GM12891 (cell line): ENCODE results near the gene TNRC6C.
"Not testable (repeated sequence)": the region's sequence is repeated elsewhere in the genome, so short reads cannot be mapped to it uniquely, and the experiment has no call there.

Source experiments
- DNase-seq: peaks from one replicate; pipeline ENCODE4 v3.0.0; 2011; ENCODE audit warnings: low spot score; ENCODE audit not compliant: insufficient read length
- FAIRE-seq: peaks from 2 replicates; lab custom pipeline; 2011; peaks lifted over from hg19 to GRCh38; lab: Jason Lieb, UNC
- PAX5 ChIP-seq: IDR thresholded peaks from 2 replicates; pipeline ENCODE4 v1.6.1; 2011; ENCODE audit warnings: low read length, moderate library complexity, mild to moderate bottlenecking; ENCODE audit not compliant: insufficient read depth, severe bottlenecking
- POLR2A ChIP-seq: IDR thresholded peaks from 2 replicates; pipeline ENCODE4 v1.6.1; 2011; ENCODE audit warnings: low read depth, low read length, control low read depth
- POLR2AphosphoS5 ChIP-seq: IDR thresholded peaks from 2 replicates; pipeline ENCODE4 v1.6.1; 2011; ENCODE audit warnings: low read depth, low read length, control low read depth
- POU2F2 ChIP-seq: IDR thresholded peaks from 2 replicates; pipeline ENCODE4 v1.6.1; 2011; ENCODE audit warnings: low read depth, mild to moderate bottlenecking, control low read depth, low read length, moderate library complexity
- SPI1 ChIP-seq: IDR thresholded peaks from 2 replicates; pipeline ENCODE4 v1.6.1; 2011; ENCODE audit warnings: low read depth, low read length, control low read depth
- TAF1 ChIP-seq: IDR thresholded peaks from 2 replicates; pipeline ENCODE4 v1.6.1; 2011; ENCODE audit warnings: low read depth, low read length, control low read depth

TNRC6C gene

GRCh38 chr17:77961741-77962140 lies 3.2 kb downstream of the TNRC6C start:
- TF ChIP-seq POLR2AphosphoS5 (no peak), POLR2A (no peak), PAX5 (no peak), TAF1 (no peak), SPI1 (no peak)
- no peak for DNase-seq
- FAIRE-seq: no peak

GRCh38 chr17:77962348-77962747 lies 3.8 kb downstream of the TNRC6C start:
- DNase-seq: no peak
- no peak for FAIRE-seq
- TF ChIP-seq PAX5: no peak
- no peak for TF ChIP-seq POLR2AphosphoS5
- no peak for TF ChIP-seq POLR2A
- TF ChIP-seq POU2F2: no peak
- TF ChIP-seq SPI1: no peak

DNA sequence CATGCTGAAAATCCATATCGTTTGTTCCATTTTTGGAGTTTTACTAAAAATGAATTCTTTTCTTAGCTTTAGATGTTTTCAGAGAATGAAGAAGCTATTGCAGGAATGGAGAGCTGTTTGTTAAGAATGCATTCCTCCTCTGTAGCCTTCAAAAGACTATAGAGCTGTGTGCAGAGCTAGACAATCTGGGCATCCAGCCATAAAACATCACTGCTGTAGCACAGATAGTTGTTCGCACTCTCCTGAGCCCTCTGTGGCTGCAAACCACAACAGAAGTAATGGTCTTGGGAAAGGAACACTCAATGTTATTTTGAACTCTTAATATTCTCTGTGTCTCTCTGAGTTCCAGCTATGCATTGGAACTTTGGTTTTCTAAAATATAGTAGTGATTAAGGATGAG lies 4.9 kb downstream of the TNRC6C start:
- TF ChIP-seq TAF1 (no peak), PAX5 (no peak), POU2F2 (no peak), SPI1 (no peak), POLR2AphosphoS5 (no peak), POLR2A (no peak)
- DNase-seq: no peak
- FAIRE-seq: peak; percentile 20

DNA sequence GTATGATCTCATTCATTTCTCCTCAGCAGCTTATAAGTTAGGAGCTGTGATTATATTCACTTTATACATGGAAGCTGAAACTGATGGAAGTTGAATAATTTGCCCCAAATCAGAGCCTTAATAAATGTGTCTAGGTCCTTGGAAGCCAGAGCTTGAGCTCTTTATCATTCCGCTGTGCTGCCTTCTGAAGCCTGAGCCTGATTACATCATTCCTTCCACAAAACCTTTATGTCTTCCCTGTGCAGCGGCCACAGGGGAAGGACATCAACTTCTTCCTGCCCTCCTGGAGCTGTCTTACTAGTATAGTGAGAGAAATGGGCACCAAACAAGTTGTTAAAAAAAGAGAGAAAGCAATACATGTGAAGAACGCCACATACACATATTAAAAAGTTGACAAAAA lies 6.8 kb downstream of the TNRC6C start:
- FAIRE-seq: no peak
- no peak for DNase-seq
- TF ChIP-seq TAF1 (no peak), POU2F2 (no peak), SPI1 (no peak), POLR2AphosphoS5 (no peak), PAX5 (no peak), POLR2A (no peak)

DNA sequence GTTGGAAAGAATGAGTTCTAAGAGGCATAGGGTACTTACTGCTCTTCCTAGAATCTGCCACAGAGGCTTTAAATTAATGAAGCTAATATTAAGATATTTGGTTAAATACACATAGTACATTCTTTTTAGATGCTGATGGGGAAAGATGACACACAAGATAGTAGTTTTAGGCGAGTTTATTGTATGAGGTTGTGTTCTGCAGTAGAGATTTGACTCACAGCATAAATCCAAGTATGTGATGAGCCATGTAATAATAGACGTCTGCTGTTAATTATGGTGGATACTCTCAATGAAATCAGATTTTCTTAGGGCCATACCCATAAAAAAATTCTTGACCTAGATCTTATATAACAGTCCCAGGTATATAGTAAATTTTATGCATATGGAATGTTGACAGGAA lies 8.0 kb downstream of the TNRC6C start:
- DNase-seq: no peak
- FAIRE-seq: no peak
- TF ChIP-seq SPI1 (no peak), POLR2AphosphoS5 (no peak), TAF1 (no peak), POLR2A (no peak), PAX5 (no peak), POU2F2 (no peak)

DNA sequence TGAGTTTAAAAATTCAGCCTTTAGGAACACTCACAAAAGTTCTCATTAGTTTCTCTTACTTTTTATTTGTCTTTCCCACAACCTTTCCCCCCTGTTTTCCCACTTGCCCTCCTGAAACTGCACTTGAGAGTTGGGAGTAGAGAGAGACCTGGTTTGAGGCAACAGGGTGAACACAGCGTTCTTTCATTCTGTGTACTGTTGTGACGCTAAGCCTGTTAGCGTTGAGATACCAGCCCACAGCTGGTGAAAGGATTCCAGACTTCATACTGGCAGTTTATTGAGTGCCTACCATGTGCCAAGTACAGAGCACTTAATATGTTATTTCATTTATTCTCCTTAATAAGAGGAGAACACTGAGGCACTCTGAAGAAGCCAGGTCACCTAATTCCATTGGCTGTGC lies 10.3 kb downstream of the TNRC6C start:
- DNase-seq (no peak), FAIRE-seq (no peak)
- TF ChIP-seq POU2F2 (no peak), POLR2AphosphoS5 (no peak), PAX5 (no peak)

DNA sequence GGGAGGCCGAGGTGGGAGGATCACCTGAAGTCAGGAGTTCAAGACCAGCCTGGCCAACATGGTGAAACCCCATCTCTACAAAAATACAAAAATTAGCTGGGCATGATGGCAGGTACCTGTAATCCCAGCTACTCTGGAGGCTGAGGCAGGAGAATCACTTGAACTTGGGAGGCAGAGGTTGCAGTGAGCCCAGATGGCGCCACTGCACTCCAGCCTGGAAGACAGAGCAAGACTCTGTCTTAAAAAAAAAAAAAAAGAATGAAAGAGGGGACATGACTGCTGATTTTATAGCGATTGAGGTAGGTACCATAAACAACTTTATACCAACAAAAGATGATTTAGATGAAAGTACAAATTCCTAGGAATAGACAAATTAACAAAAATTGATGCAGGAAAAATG lies 13.8 kb downstream of the TNRC6C start:
- not testable (repeated sequence) for FAIRE-seq, DNase-seq

DNA sequence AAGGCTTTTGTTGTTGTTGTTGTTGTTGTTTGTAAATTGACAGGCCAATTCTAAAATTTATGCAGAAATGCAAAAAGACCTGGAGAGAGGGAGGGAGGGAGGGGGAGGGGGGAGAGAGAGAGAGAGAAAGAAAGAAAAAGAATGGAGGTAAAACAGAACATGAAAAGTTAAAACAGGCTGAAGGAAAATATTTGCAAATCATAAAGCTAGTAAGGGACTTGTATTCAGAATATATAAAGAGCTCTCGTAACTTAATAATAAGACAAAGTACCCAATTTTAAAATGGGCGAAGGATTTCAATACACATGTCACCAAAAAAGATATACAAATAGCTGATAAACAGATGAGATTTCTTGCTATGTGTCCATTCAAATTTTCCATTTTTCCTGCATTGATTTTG lies 15.4 kb downstream of the TNRC6C start:
- TF ChIP-seq POU2F2 (no peak), SPI1 (no peak), PAX5 (no peak), TAF1 (no peak), POLR2A (no peak), POLR2AphosphoS5 (no peak)
- FAIRE-seq (no peak), DNase-seq (no peak)

DNA sequence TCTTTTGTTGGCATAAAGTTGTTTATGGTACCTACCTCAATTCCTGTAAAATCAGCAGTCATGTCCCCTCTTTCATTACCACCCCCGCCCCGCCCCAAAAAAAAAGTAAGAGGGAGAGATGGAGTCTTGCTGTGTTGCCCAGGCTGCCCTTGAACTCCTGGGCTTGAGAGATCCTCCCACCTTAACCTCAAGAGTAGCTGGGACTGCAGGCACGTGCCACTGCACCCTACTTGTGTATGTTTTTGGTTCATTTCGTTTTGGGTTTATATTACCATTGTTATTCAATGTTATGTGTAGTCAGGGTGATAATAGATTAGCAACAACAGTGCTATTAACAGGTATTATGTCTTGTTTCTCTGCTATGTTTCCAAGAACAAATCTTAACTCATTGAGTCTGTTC lies 15.9 kb downstream of the TNRC6C start:
- DNase-seq: no peak
- no peak for FAIRE-seq
- TF ChIP-seq SPI1: no peak
- no peak for TF ChIP-seq PAX5
- no peak for TF ChIP-seq TAF1
- no peak for TF ChIP-seq POLR2A
- no peak for TF ChIP-seq POLR2AphosphoS5
- TF ChIP-seq POU2F2: no peak

DNA sequence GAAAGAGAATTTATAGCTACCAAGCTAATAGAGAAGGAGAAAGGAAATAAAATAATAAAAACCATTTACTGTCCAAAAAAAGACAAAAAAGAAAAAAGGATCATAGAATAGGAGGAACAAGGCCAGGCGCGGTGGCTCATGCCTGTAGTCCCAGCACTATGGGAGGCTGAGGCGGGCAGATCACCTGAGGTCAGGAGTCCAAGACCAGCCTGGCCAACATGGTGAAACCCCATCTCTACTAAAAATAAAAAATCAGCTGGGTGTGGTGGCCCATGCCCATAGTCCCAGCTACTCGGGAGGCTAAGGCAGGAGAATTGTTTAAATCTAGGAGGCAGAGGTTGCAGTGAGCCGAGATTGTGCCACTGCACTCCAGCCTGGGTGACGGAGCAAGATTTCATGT lies 23.9 kb downstream of the TNRC6C start:
- FAIRE-seq: not testable (repeated sequence)

DNA sequence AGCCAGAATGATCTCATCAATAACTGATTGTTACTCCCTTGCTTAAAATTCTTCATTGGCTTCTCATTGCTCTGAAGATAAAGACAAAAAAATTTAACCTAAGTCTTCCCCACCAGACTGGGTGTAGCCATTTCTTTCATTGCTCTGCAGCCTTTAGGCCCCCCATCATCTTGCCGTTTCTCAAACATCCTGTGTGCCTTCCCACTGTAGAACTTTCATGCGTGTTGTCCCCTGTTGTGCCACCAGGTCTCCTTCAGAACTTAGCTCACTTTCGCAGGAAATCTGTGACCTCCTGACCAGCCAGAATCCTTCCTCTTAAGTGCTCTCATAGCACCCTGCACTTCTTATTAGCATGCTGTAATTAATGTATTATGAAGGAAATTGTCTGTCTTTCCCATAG lies 31.8 kb downstream of the TNRC6C start:
- TF ChIP-seq POLR2AphosphoS5 (no peak), POU2F2 (no peak), TAF1 (no peak), SPI1 (no peak), PAX5 (no peak), POLR2A (no peak)
- FAIRE-seq: no peak
- no peak for DNase-seq

More for the DNA sequence above, 23.9 kb downstream of the TNRC6C start:
- DNase-seq: not testable (repeated sequence)

GRCh38 chr17:77993735-77994134 lies 35.2 kb downstream of the TNRC6C start:
- not testable (repeated sequence) for FAIRE-seq, DNase-seq
